Activated CD8-positive, alpha-beta T cell treated with anti-CD3 and anti-CD28 coated beads for 36 hours (primary cell): ENCODE results near the gene IL36B. TPM values are rescaled to one million over a fixed set of nuclear protein-coding genes. Genes with fewer than 3 reads are reported as not detected.
A peak's percentile ranks its signal among the peaks of the same experiment; 100 is the strongest.

ENCODE experiments used
- ATAC-seq: fragments of 200-7000 bp; cut with Tn5 transposase; one replicate; pipeline ENCODE4 v1.10.0; 2021; ENCODE audit warnings: mild to moderate bottlenecking, moderate library complexity
- CTCF ChIA-PET: fragments of 350-600 bp; sonication (Branson Sonifier 250); formaldehyde crosslinking; loops from one replicate; lab custom pipeline; 2021; ENCODE audit warnings: antibody characterized with exemption; lab: Charles Lee
- POLR2A ChIA-PET: fragments of 350-600 bp; sonication (Branson Sonifier 250); formaldehyde crosslinking; loops from one replicate; lab custom pipeline; 2021; ENCODE audit warnings: antibody characterized with exemption; lab: Charles Lee
- DNase-seq: peaks from one replicate; pipeline ENCODE4 v3.0.0-alpha.2; 2020
- H3K27ac Mint-ChIP-seq: one replicate; pipeline ENCODE4 v1.8.0; 2021; ENCODE audit warnings: mild to moderate bottlenecking, mixed read lengths
- H3K27me3 Mint-ChIP-seq: one replicate; pipeline ENCODE4 v1.8.0; 2021; ENCODE audit warnings: mixed read lengths
- H3K36me3 Mint-ChIP-seq: one replicate; pipeline ENCODE4 v1.8.0; 2021; ENCODE audit warnings: low read depth, mixed read lengths
- H3K4me1 Mint-ChIP-seq: one replicate; pipeline ENCODE4 v1.8.0; 2021; ENCODE audit warnings: low read depth, mixed read lengths
- H3K4me3 Mint-ChIP-seq: one replicate; pipeline ENCODE4 v1.8.0; 2021; ENCODE audit warnings: mild to moderate bottlenecking, moderate library complexity, mixed read lengths
- H3K9me3 Mint-ChIP-seq: one replicate; pipeline ENCODE4 v1.8.0; 2021; ENCODE audit warnings: mixed read lengths
- intact Hi-C: fragments of 100-400 bp; cut with micrococcal nuclease; formaldehyde crosslinking; loops from one replicate; pipeline ENCODE4 v1.10.0; 2022
- total RNA-seq, 2 experiments: library from RNA; stranded (reverse); gene quantifications; one replicate each; pipeline ENCODE4 v1.2.3, GENCODE V29; 2021
- TF ChIP-seq, protein P1 (sequence below): fragments of 200-600 bp; IDR thresholded peaks from one replicate; pipeline ENCODE4 v1.8.0; 2022; ENCODE audit warnings: antibody characterized with exemption, mild to moderate bottlenecking

IL36B gene
- total RNA-seq, 2 experiments from 2014 or later, result not detected

- TF ChIP-seq, protein P1, sequence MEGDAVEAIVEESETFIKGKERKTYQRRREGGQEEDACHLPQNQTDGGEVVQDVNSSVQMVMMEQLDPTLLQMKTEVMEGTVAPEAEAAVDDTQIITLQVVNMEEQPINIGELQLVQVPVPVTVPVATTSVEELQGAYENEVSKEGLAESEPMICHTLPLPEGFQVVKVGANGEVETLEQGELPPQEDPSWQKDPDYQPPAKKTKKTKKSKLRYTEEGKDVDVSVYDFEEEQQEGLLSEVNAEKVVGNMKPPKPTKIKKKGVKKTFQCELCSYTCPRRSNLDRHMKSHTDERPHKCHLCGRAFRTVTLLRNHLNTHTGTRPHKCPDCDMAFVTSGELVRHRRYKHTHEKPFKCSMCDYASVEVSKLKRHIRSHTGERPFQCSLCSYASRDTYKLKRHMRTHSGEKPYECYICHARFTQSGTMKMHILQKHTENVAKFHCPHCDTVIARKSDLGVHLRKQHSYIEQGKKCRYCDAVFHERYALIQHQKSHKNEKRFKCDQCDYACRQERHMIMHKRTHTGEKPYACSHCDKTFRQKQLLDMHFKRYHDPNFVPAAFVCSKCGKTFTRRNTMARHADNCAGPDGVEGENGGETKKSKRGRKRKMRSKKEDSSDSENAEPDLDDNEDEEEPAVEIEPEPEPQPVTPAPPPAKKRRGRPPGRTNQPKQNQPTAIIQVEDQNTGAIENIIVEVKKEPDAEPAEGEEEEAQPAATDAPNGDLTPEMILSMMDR, result peak; percentile 24
- Mint-ChIP-seq H3K4me1 (no peaks in the 10 kb centered on the region), H3K4me3 (no peak overlapping the region), H3K9me3 (no peaks in the 10 kb centered on the region), H3K27ac (no peak overlapping the region), H3K27me3 (peaks cover 2% of the 10 kb centered on the region), H3K36me3 (no peaks in the 10 kb centered on the region)
- intact Hi-C loops, result no loop called here
- CTCF ChIA-PET, result interaction anchor here (1.0 to 1.3 kb wide), 2 partner anchors 8 to 157 kb away, joined by 3 to 4 read pairs; no protein-coding TSS in a partner anchor
- POLR2A ChIA-PET, result no interaction called here
- no peak for DNase-seq
- ATAC-seq, result no peak
Observed at GRCh38 chr2:113041871-113042270, 10.8 kb downstream of the IL36B start.

GRCh38 chr2:113039719-113040118 is 12.9 kb downstream of the IL36B start:
- H3K4me1 Mint-ChIP-seq, result no peaks in the 10 kb centered on the region
- no peaks in the 10 kb centered on the region for H3K36me3 Mint-ChIP-seq
- H3K27ac Mint-ChIP-seq, result no peak overlapping the region
- H3K9me3 Mint-ChIP-seq, result no peaks in the 10 kb centered on the region
- ChIA-PET POLR2A (no interaction called here), CTCF (no interaction called here)
- TF ChIP-seq, protein P1, result no peak
- no peak overlapping the region for H3K4me3 Mint-ChIP-seq
- ATAC-seq (no peak), DNase-seq (no peak)
- intact Hi-C loops, result no loop called here
- no peaks in the 10 kb centered on the region for H3K27me3 Mint-ChIP-seq

DNA sequence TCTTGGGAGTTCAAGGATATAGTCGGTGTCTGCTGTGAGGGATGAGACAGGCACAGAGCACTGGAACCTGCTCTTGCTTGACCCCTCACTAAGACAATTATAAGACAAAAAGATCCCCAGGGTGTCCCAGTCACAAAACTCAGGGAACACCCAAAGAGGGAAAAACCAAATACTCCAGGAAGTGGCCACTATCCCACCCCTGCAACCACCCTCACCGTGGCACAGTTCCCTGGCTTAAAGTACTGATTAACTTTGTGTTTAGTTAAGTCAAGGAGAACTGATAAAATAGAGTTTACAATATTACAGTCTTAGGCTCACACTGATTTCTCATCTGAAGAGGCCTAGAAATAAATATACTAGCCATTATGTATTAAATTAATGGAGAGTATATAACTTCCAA is 13.5 kb downstream of the IL36B start:
- intact Hi-C loops, result no loop called here
- H3K9me3 Mint-ChIP-seq, result no peaks in the 10 kb centered on the region
- H3K4me1 Mint-ChIP-seq, result no peaks in the 10 kb centered on the region
- ChIA-PET CTCF (no interaction called here), POLR2A (no interaction called here)
- no peaks in the 10 kb centered on the region for H3K27me3 Mint-ChIP-seq
- H3K27ac Mint-ChIP-seq, result no peak overlapping the region
- DNase-seq (no peak), ATAC-seq (no peak)
- H3K4me3 Mint-ChIP-seq, result no peak overlapping the region
- no peaks in the 10 kb centered on the region for H3K36me3 Mint-ChIP-seq
- TF ChIP-seq, protein P1, result no peak

DNA sequence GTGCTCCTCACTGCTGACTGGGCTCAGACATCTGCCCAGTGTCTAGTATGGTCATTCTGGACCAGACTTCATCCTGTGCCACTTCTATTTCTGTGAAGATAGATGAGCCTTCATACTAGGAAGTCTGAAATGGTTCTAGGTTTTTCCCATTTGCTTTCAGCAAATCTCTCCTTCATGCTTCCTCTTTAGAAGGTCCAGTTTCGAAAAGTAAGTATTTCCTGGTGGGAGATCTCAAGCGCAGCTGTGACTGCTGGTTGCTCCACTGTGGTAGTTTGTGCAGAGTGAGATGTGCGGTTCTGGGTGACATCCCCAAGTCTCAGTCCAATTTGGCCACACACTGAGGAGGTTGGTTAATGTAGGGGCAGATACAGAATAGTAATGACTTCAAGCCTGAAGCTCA is 14.4 kb downstream of the IL36B start:
- no peak overlapping the region for H3K27ac Mint-ChIP-seq
- ChIA-PET CTCF (interaction anchor here (0.7 kb wide), 1 partner anchor 42 kb away, joined by 3 read pairs; no protein-coding TSS in a partner anchor), POLR2A (no interaction called here)
- H3K36me3 Mint-ChIP-seq, result no peaks in the 10 kb centered on the region
- no peaks in the 10 kb centered on the region for H3K27me3 Mint-ChIP-seq
- H3K4me3 Mint-ChIP-seq, result no peak overlapping the region
- H3K4me1 Mint-ChIP-seq, result no peaks in the 10 kb centered on the region
- intact Hi-C loops, result no loop called here
- H3K9me3 Mint-ChIP-seq, result no peaks in the 10 kb centered on the region
- TF ChIP-seq, protein P1, result no peak
- DNase-seq, result no peak
- no peak for ATAC-seq

DNA sequence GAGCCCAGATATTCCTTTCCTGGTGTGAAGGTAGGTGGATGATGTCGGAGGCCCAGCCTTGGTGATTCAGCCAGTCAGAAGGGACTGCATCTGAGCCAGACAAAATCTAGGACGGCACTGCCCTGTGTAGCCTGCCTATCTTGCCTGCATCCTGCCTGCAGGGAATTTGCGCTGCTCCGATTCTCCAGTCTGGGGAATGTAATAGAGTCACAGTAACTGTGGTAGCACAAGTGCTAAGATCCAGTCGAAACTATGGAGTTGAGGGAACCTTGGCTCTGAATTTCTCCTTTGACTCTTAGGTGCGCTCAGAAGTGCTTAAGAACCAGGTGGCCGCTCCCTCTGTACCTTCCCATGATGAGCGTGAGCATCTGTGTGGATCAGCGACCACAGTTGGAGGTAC is 15.9 kb downstream of the IL36B start:
- Mint-ChIP-seq H3K27ac (no peak overlapping the region), H3K4me3 (no peak overlapping the region), H3K27me3 (no peaks in the 10 kb centered on the region), H3K36me3 (no peaks in the 10 kb centered on the region), H3K4me1 (no peaks in the 10 kb centered on the region), H3K9me3 (no peaks in the 10 kb centered on the region)
- ChIA-PET CTCF (interaction anchor here (1.4 to 2.1 kb wide), 2 partner anchors 9 to 78 kb away, joined by 4 to 5 read pairs; no protein-coding TSS in a partner anchor), POLR2A (no interaction called here)
- ATAC-seq, result no peak
- intact Hi-C loops, result no loop called here
- TF ChIP-seq, protein P1, result no peak
- DNase-seq, result no peak
